Effector memory CD4-positive, alpha-beta T cell (primary cell): ENCODE results near the gene SETBP1.

ENCODE experiments used
- DNase-seq, 3 donors: peaks; one replicate each; pipeline ENCODE4 v3.0.0-alpha.2; 2020
- H3K27ac ChIP-seq: 2 replicates; pipeline ENCODE4 v1.7.0; 2013; ENCODE audit warnings: mild to moderate bottlenecking, low read length, moderate library complexity; ENCODE audit not compliant: insufficient read depth, poor library complexity, severe bottlenecking
- H3K27me3 ChIP-seq: replicated peaks from 2 replicates; pipeline ENCODE4 v1.7.0; 2013; ENCODE audit warnings: mild to moderate bottlenecking, low read length; ENCODE audit not compliant: insufficient read depth, control insufficient read depth, poor library complexity, severe bottlenecking
- H3K36me3 ChIP-seq: 2 replicates; pipeline ENCODE4 v1.7.0; 2013; ENCODE audit warnings: mild to moderate bottlenecking, low read length, moderate library complexity; ENCODE audit not compliant: control insufficient read depth, insufficient read depth
- H3K4me1 ChIP-seq: 2 replicates; pipeline ENCODE4 v1.7.0; 2013; ENCODE audit warnings: low read length, mild to moderate bottlenecking; ENCODE audit not compliant: control insufficient read depth, insufficient read depth, poor library complexity, severe bottlenecking
- H3K4me3 ChIP-seq: 2 replicates; pipeline ENCODE4 v1.7.0; 2013; ENCODE audit warnings: low read length, low read depth, mild to moderate bottlenecking; ENCODE audit not compliant: insufficient read depth, poor library complexity, severe bottlenecking
- H3K9me3 ChIP-seq: 2 replicates; pipeline ENCODE4 v1.7.0; 2013; ENCODE audit warnings: mild to moderate bottlenecking, low read length, moderate library complexity; ENCODE audit not compliant: control insufficient read depth

Gene SETBP1

GRCh38 chr18:44842588-44843412 lies 162.1 kb downstream of the SETBP1 start:
- Histone ChIP-seq H3K36me3 (no peaks in the 10 kb centered on the region), H3K4me1 (peaks cover 4% of the 10 kb centered on the region), H3K27me3 (no peaks in the 10 kb centered on the region), H3K9me3 (no peaks in the 10 kb centered on the region), H3K4me3 (no peak overlapping the region), H3K27ac (no peak overlapping the region)
- DNase-seq: no peak

- H3K27me3 ChIP-seq: no peaks in the 10 kb centered on the region
- H3K36me3 ChIP-seq: no peaks in the 10 kb centered on the region
- no peak for DNase-seq
- no peak overlapping the region for H3K4me3 ChIP-seq
- H3K27ac ChIP-seq: no peak overlapping the region
- H3K9me3 ChIP-seq: no peaks in the 10 kb centered on the region
- H3K4me1 ChIP-seq: peaks cover under 1% of the 10 kb centered on the region
These were observed 163.8 kb downstream of the SETBP1 start for GRCh38 chr18:44844486-44844885.

- no peaks in the 10 kb centered on the region for H3K9me3 ChIP-seq
- no peaks in the 10 kb centered on the region for H3K36me3 ChIP-seq
- no peak for DNase-seq
- H3K27me3 ChIP-seq: no peaks in the 10 kb centered on the region
- no peaks in the 10 kb centered on the region for H3K4me1 ChIP-seq
- no peak overlapping the region for H3K27ac ChIP-seq
- no peak overlapping the region for H3K4me3 ChIP-seq
These were observed 165.8 kb downstream of the SETBP1 start for GRCh38 chr18:44846450-44846849.

GRCh38 chr18:44848644-44849335 lies 168.1 kb downstream of the SETBP1 start:
- H3K9me3 ChIP-seq: no peaks in the 10 kb centered on the region
- H3K27me3 ChIP-seq: no peaks in the 10 kb centered on the region
- no peaks in the 10 kb centered on the region for H3K36me3 ChIP-seq
- no peak for DNase-seq
- no peak overlapping the region for H3K27ac ChIP-seq
- H3K4me1 ChIP-seq: no peaks in the 10 kb centered on the region
- H3K4me3 ChIP-seq: no peak overlapping the region

- H3K27me3 ChIP-seq: no peaks in the 10 kb centered on the region
- no peaks in the 10 kb centered on the region for H3K9me3 ChIP-seq
- no peaks in the 10 kb centered on the region for H3K4me1 ChIP-seq
- DNase-seq: no peak
- H3K36me3 ChIP-seq: no peaks in the 10 kb centered on the region
- no peak overlapping the region for H3K4me3 ChIP-seq
- no peak overlapping the region for H3K27ac ChIP-seq
These were observed 168.7 kb downstream of the SETBP1 start for GRCh38 chr18:44849361-44849760.

- H3K27me3 ChIP-seq: no peaks in the 10 kb centered on the region
- H3K4me3 ChIP-seq: no peak overlapping the region
- H3K27ac ChIP-seq: no peak overlapping the region
- H3K4me1 ChIP-seq: no peaks in the 10 kb centered on the region
- no peaks in the 10 kb centered on the region for H3K36me3 ChIP-seq
- H3K9me3 ChIP-seq: no peaks in the 10 kb centered on the region
- DNase-seq: no peak
These were observed 169.3 kb downstream of the SETBP1 start for GRCh38 chr18:44850001-44850400.

- H3K9me3 ChIP-seq: no peaks in the 10 kb centered on the region
- H3K4me1 ChIP-seq: no peaks in the 10 kb centered on the region
- no peak overlapping the region for H3K4me3 ChIP-seq
- H3K36me3 ChIP-seq: no peaks in the 10 kb centered on the region
- no peak for DNase-seq
- H3K27me3 ChIP-seq: no peaks in the 10 kb centered on the region
- H3K27ac ChIP-seq: no peak overlapping the region
These were observed 171.4 kb downstream of the SETBP1 start for GRCh38 chr18:44851856-44852621.

GRCh38 chr18:44852818-44853217 lies 172.1 kb downstream of the SETBP1 start:
- Histone ChIP-seq H3K9me3 (no peaks in the 10 kb centered on the region), H3K27me3 (no peaks in the 10 kb centered on the region), H3K27ac (no peak overlapping the region), H3K36me3 (no peaks in the 10 kb centered on the region), H3K4me3 (no peak overlapping the region), H3K4me1 (no peaks in the 10 kb centered on the region)
- DNase-seq: no peak

GRCh38 chr18:44853430-44853829 lies 172.7 kb downstream of the SETBP1 start:
- Histone ChIP-seq H3K9me3 (no peaks in the 10 kb centered on the region), H3K36me3 (no peaks in the 10 kb centered on the region), H3K4me1 (no peaks in the 10 kb centered on the region), H3K27me3 (no peaks in the 10 kb centered on the region), H3K27ac (no peak overlapping the region), H3K4me3 (no peak overlapping the region)
- no peak for DNase-seq

- Histone ChIP-seq H3K36me3 (no peaks in the 10 kb centered on the region), H3K27me3 (no peaks in the 10 kb centered on the region), H3K9me3 (no peaks in the 10 kb centered on the region), H3K27ac (no peak overlapping the region), H3K4me1 (no peaks in the 10 kb centered on the region), H3K4me3 (no peak overlapping the region)
- DNase-seq: no peak
These were observed 175.0 kb downstream of the SETBP1 start for GRCh38 chr18:44855681-44856080.
